ENCODE data around the gene RFLNA. TPM values are rescaled to one million over a fixed set of nuclear protein-coding genes. Genes with fewer than 3 reads are reported as not detected.

The RFLNA gene
- total and polyA plus RNA-seq, 2 of the 13 experiments (the other 11 are each of a cell fraction or from before 2014, with no cell fraction given), result not detected

DNA sequence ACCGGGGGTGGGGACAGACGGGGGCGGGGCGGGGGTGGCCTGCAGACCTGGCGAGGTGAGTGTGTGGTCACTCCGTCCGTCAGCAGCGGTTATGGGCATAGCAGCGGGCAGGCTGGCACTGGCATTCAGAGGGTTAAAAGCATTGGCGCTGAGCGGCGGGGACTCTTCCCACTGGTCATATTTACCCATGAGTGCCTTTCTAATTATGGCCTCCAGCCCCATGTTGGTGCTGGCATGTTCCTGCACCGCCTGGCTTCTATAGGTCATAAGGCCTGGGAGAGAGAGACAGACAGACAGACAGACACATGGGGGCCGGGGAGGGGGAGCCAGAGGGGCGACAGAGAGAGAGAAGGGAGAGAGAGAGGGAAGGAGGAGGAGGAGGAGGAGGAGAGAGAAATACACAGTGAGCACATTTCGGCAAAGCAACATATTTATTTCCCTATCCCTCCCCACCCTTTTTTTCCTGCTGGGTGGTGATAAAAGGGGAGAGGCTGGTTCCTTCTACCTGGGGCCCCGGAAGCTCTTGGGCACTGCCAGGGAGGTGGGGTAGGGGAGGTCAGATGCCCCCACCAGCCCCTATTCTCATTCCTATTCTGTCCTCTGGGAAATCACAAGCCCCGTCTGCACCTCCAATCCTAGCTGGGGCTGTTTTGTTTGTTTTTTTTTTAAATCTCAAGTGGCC lies 32.6 kb downstream of the RFLNA start:
- FAIRE-seq (no peak), DNase-seq (ENCODE audit: low spot score) (no peak), ATAC-seq (no peak)
- no peaks in the 10 kb centered on the region for H4K20me1 ChIP-seq (ENCODE audit: insufficient read depth, low read length)
- WGBS (ENCODE audit: low lambda C conversion rate), result 97% methylated on average over 18 of the region's 18 CpGs
- peaks cover 6 to 18% of the 10 kb centered on the region in 2 experiments; a peak in 2 of 5 replicates for H3K36me3 ChIP-seq (replicated peaks in 1 of 2; ENCODE audit: control insufficient read depth in 1 of 2, insufficient read depth in 2 of 2, low read length in 2 of 2)
- no peak overlapping the region for H3K9ac ChIP-seq (ENCODE audit: insufficient read depth, low read depth, low read length)
- CTCF ChIA-PET (ENCODE audit: low intra/inter-chr PET ratio, low total read pairs), result no interaction called here
- H3K4me3 ChIP-seq (replicated peaks in 1 of 3; ENCODE audit: insufficient read depth in 1 of 3, low read depth in 2 of 3, low read length in 3 of 3), result no peak overlapping the region
- POLR2A ChIA-PET, result no interaction called here
- intact Hi-C loops (cut with micrococcal nuclease; ENCODE audit: unreplicated experiment) (no loop called here), in situ Hi-C loops (cut with HindIII; ENCODE audit: extremely low pct_ligation_motif_present, low pct_unique_long_range_greater_than_20kb) (no loop called here)
- H2AFZ ChIP-seq (ENCODE audit: low read length), result no peak overlapping the region
- BruUV-seq (replicated peaks), result no TSS peak
- no peaks in the 10 kb centered on the region for H3K4me1 ChIP-seq (ENCODE audit: insufficient read depth, low read length)
- TF ChIP-seq RFX5 (IDR thresholded peaks at IDR 0.05; ENCODE audit: low read depth, low read length) (no peak), HNRNPL (IDR thresholded peaks at IDR 0.05; ENCODE audit: low read depth, low read length) (0 out of 2 replicates have a peak, but pooled peaks have one; percentile 18)
- no peak overlapping the region for H3K27ac ChIP-seq (ENCODE audit: extremely low read length, insufficient read depth, low read length)
- peaks cover 7% of the 10 kb centered on the region for H3K9me3 ChIP-seq (ENCODE audit: low read length)
- no peak overlapping the region for H3K4me2 ChIP-seq (ENCODE audit: low read depth, low read length)
- H3K79me2 ChIP-seq (ENCODE audit: insufficient read depth, low read length), result no peaks in the 10 kb centered on the region
- no peaks in the 10 kb centered on the region for H3K27me3 ChIP-seq (ENCODE audit: control insufficient read depth in 1 of 2, insufficient read depth in 2 of 2, low read length in 2 of 2)

DNA sequence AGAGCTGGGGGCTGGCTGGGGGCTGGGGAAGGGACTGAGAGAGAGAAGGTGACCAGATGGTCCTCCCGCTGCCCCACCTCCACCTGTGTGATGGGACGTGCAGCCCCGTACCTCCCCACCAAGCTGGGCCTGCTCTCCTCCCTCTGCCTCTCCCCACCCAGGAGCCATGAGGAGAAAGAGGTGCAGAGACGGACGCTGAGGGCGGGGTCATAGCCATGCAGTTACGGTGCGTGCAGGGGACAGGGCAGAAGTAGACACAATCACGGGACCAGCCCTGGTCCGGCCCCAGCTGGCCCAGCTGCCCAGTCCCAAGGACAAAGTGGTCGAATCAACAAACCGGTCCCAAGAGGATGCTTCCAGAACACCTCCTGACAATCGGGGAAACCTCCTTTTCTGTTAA lies 33.2 kb downstream of the RFLNA start:
- DNase-seq (ENCODE audit: low spot score) (no peak), FAIRE-seq (no peak), ATAC-seq (no peak)
- H3K9ac ChIP-seq (ENCODE audit: insufficient read depth, low read depth, low read length), result no peak overlapping the region
- H3K27me3 ChIP-seq (ENCODE audit: control insufficient read depth in 1 of 2, insufficient read depth in 2 of 2, low read length in 2 of 2), result no peaks in the 10 kb centered on the region
- H3K27ac ChIP-seq (ENCODE audit: extremely low read length, insufficient read depth, low read length), result no peak overlapping the region
- no peak overlapping the region for H2AFZ ChIP-seq (ENCODE audit: low read length)
- no peak overlapping the region for H3K4me2 ChIP-seq (ENCODE audit: low read depth, low read length)
- peaks cover 9 to 22% of the 10 kb centered on the region in 2 experiments; a peak in 2 of 5 replicates for H3K36me3 ChIP-seq (replicated peaks in 1 of 2; ENCODE audit: control insufficient read depth in 1 of 2, insufficient read depth in 2 of 2, low read length in 2 of 2)
- intact Hi-C loops (cut with micrococcal nuclease; ENCODE audit: unreplicated experiment) (no loop called here), in situ Hi-C loops (cut with HindIII; ENCODE audit: extremely low pct_ligation_motif_present, low pct_unique_long_range_greater_than_20kb) (no loop called here)
- no peak overlapping the region for H3K4me3 ChIP-seq (replicated peaks in 1 of 3; ENCODE audit: insufficient read depth in 1 of 3, low read depth in 2 of 3, low read length in 3 of 3)
- 0 out of 2 replicates have a peak, but pooled peaks cover 2% of the 10 kb centered on the region for H4K20me1 ChIP-seq (ENCODE audit: insufficient read depth, low read length)
- no peaks in the 10 kb centered on the region for H3K4me1 ChIP-seq (ENCODE audit: insufficient read depth, low read length)
- ChIA-PET CTCF (ENCODE audit: low intra/inter-chr PET ratio, low total read pairs) (no interaction called here), POLR2A (no interaction called here)
- H3K9me3 ChIP-seq (ENCODE audit: low read length), result peaks cover 7% of the 10 kb centered on the region
- no TSS peak for BruUV-seq (replicated peaks)
- H3K79me2 ChIP-seq (ENCODE audit: insufficient read depth, low read length), result no peaks in the 10 kb centered on the region
- 89% methylated on average over 13 of the region's 13 CpGs for WGBS (ENCODE audit: low lambda C conversion rate)
- TF ChIP-seq ZSCAN30 (CRISPR knock-in tag; IDR thresholded peaks at IDR 0.05) (no peak), SETDB1 (CRISPR knock-in tag; IDR thresholded peaks at IDR 0.05; ENCODE audit: borderline replicate concordance) (no peak), RCOR2 (CRISPR knock-in tag; IDR thresholded peaks at IDR 0.05) (no peak), BRD4 (CRISPR knock-in tag; IDR thresholded peaks at IDR 0.05) (no peak), HMGA1 (CRISPR knock-in tag; conservative IDR thresholded peaks at IDR 0.05) (no peak), TRAFD1 (CRISPR knock-in tag; IDR thresholded peaks at IDR 0.05; ENCODE audit: borderline replicate concordance) (no peak), HNF4A (CRISPR knock-in tag; IDR thresholded peaks at IDR 0.05) (no peak), ZNF136 (CRISPR knock-in tag; IDR thresholded peaks at IDR 0.05; ENCODE audit: low read depth) (no peak), HNF4G (IDR thresholded peaks at IDR 0.05; ENCODE audit: borderline replicate concordance, low read depth, low read length) (no peak), HNF4G (CRISPR knock-in tag; IDR thresholded peaks at IDR 0.05; ENCODE audit: borderline replicate concordance, low read depth) (no peak), TOPORS (CRISPR knock-in tag; IDR thresholded peaks at IDR 0.05) (no peak), REST (IDR thresholded peaks at IDR 0.05; ENCODE audit: borderline replicate concordance in 1 of 2, low read depth in 1 of 2, low read length in 2 of 2) (no peak)
